Measurements from ENCODE around the gene MYZAP.

The MYZAP gene

DNA sequence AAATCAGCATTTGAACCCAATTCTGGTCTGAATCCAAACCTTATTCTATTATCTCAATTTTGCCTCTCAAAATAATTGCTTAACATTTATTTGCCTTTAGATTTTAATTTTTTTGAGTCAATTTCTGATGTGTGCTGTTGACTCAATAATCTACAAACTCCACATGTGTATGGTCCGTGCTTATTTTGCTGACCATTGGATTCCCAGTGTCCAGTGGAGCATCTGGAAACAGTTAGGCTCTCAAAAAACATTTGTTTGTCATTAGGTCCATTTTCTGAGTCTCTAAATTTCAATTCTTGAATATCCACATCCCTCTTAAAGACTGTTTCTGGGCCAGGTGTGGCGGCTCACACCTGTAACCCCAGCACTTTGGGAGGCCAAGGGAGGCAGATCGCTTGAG lies 19.2 kb upstream of the MYZAP start:
- H3K4me1 ChIP-seq (ENCODE audit: control insufficient read depth, insufficient read depth, low read length, poor library complexity, severe bottlenecking) = no peaks in the 10 kb centered on the region
- DNase-seq = no peak
- H3K4me3 ChIP-seq (ENCODE audit: insufficient read depth, low read depth, low read length, poor library complexity, severe bottlenecking) = no peak overlapping the region
- H3K9me3 ChIP-seq (ENCODE audit: control insufficient read depth, low read length) = no peaks in the 10 kb centered on the region
- H3K27ac ChIP-seq (ENCODE audit: insufficient read depth, low read length, poor library complexity, severe bottlenecking) = no peak overlapping the region
- H3K36me3 ChIP-seq (ENCODE audit: control insufficient read depth, insufficient read depth, low read length) = no peaks in the 10 kb centered on the region
- no peaks in the 10 kb centered on the region for H3K27me3 ChIP-seq (replicated peaks; ENCODE audit: control insufficient read depth, insufficient read depth, low read length, poor library complexity, severe bottlenecking)

DNA sequence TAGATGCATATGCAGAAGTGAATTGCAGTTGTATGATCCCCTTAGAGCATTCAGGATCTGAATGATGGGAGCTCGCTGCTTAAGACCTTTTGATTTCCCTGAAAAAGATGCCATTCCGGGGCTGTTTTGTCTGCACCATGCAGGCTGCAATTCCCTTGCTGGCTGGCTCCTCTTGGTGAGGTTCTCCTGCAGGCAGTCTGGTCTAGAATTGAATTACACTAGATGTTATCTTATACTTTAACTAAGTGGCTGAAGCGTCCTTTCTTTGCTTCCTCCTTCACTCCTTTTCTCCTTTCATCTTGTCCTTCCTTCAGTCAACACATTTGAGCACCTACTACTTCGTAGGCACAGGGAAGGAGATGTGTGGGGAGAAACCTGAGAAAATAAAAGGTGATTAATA lies 18.6 kb upstream of the MYZAP start:
- DNase-seq = no peak
- Histone ChIP-seq H3K36me3 (ENCODE audit: control insufficient read depth, insufficient read depth, low read length) (no peaks in the 10 kb centered on the region), H3K27me3 (replicated peaks; ENCODE audit: control insufficient read depth, insufficient read depth, low read length, poor library complexity, severe bottlenecking) (no peaks in the 10 kb centered on the region), H3K4me1 (ENCODE audit: control insufficient read depth, insufficient read depth, low read length, poor library complexity, severe bottlenecking) (no peaks in the 10 kb centered on the region), H3K9me3 (ENCODE audit: control insufficient read depth, low read length) (no peaks in the 10 kb centered on the region), H3K4me3 (ENCODE audit: insufficient read depth, low read depth, low read length, poor library complexity, severe bottlenecking) (no peak overlapping the region), H3K27ac (ENCODE audit: insufficient read depth, low read length, poor library complexity, severe bottlenecking) (no peak overlapping the region)

DNA sequence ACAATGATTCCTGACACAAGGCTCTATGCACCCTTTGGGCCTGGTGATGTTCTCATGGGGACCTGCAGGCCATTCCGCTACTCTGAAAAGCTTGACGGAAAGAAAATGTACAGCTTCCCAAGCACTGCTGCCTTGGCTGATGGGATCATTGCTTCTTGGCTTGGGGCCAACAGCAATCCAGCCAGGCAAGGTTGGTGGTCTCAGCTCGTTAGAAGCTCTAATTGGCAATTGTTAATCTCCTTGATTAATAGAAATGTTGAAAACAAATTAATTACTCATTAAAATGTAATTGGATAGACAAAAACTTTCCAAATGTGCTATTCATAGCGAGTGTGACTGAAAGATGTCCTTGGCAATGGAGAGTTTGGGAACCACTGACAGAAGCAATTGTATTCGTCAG lies 16.3 kb upstream of the MYZAP start:
- no peak for DNase-seq
- no peak overlapping the region for H3K4me3 ChIP-seq (ENCODE audit: insufficient read depth, low read depth, low read length, poor library complexity, severe bottlenecking)
- no peaks in the 10 kb centered on the region for H3K4me1 ChIP-seq (ENCODE audit: control insufficient read depth, insufficient read depth, low read length, poor library complexity, severe bottlenecking)

DNA sequence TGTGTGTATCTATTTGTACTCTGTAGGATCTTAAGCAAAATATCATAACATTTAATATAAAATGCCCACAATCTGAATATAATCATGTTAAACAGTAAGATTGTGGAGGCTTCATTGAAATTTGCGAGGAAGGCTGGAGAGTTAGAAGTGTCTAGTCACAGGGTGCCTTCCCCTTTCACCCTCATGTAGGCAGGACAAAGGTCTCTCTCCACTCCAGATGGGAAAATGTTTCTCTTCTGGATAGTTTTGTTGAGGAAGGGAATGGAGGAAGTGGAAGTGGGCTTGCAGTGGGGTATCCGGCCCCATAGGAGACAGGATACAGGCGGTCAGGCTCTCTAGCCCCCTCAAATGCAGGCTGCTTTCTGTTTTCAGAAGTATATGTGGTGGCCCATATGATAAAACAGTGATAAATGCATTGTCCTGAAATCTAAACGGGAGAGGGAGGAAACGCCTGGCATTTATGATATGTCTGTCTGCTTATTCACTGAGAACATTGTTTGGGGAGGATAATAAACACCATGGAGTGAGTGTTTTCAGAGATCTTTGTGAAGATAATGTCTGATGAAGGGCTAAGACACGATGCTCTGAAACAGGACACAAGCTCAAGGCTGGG lies 13.3 kb upstream of the MYZAP start:
- H3K4me1 ChIP-seq (ENCODE audit: control insufficient read depth, insufficient read depth, low read length, poor library complexity, severe bottlenecking) = no peaks in the 10 kb centered on the region
- H3K36me3 ChIP-seq (ENCODE audit: control insufficient read depth, insufficient read depth, low read length) = no peaks in the 10 kb centered on the region
- no peak overlapping the region for H3K4me3 ChIP-seq (ENCODE audit: insufficient read depth, low read depth, low read length, poor library complexity, severe bottlenecking)
- no peak overlapping the region for H3K27ac ChIP-seq (ENCODE audit: insufficient read depth, low read length, poor library complexity, severe bottlenecking)
- DNase-seq = no peak
- no peaks in the 10 kb centered on the region for H3K27me3 ChIP-seq (replicated peaks; ENCODE audit: control insufficient read depth, insufficient read depth, low read length, poor library complexity, severe bottlenecking)
- H3K9me3 ChIP-seq (ENCODE audit: control insufficient read depth, low read length) = peaks cover 7% of the 10 kb centered on the region

More for the DNA sequence above, 16.3 kb upstream of the MYZAP start:
- Histone ChIP-seq H3K27me3 (replicated peaks; ENCODE audit: control insufficient read depth, insufficient read depth, low read length, poor library complexity, severe bottlenecking) (no peaks in the 10 kb centered on the region), H3K36me3 (ENCODE audit: control insufficient read depth, insufficient read depth, low read length) (no peaks in the 10 kb centered on the region), H3K9me3 (ENCODE audit: control insufficient read depth, low read length) (no peaks in the 10 kb centered on the region), H3K27ac (ENCODE audit: insufficient read depth, low read length, poor library complexity, severe bottlenecking) (no peak overlapping the region)

DNA sequence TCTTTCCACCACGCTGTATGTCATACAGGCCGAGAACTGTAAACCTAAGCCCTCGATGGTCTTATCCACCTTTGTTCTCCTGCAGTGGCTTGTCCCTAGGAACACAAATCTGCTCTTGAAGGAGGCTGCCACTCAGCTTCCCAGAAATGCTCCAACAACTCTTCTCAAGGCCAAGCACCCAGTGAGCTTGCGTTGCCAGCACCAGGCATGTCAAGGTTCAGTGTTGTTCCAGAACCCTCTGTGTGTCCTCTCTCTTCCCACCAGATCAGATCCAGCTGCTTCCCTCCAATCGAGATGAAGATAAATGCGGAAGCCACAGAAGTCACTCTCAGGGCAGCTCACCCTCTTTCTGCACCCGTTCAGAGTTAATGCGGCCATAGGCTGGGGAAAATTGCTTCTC lies 11.3 kb upstream of the MYZAP start:
- Histone ChIP-seq H3K27ac (ENCODE audit: insufficient read depth, low read length, poor library complexity, severe bottlenecking) (no peak overlapping the region), H3K9me3 (ENCODE audit: control insufficient read depth, low read length) (peaks cover 7% of the 10 kb centered on the region), H3K27me3 (replicated peaks; ENCODE audit: control insufficient read depth, insufficient read depth, low read length, poor library complexity, severe bottlenecking) (no peaks in the 10 kb centered on the region)

DNA sequence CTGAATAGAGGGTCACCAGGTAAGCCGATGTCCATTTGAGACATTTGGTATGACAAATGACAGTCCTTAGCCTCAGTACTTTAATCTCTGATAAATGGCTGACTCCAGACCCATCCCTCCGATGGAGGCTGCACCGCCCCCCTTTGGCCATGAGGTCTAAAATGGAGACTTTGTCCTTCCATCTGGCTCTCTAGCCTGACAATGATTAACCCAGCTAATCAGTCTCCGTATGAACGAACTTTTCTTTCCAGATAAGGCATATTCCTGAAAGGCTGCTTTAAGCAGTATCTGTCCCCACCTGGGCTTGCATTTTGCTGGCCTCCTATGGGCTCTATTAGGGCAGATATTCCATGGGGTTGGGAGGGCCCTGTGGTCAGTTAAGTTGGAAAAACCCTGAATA lies 10.8 kb upstream of the MYZAP start:
- H3K4me1 ChIP-seq (ENCODE audit: control insufficient read depth, insufficient read depth, low read length, poor library complexity, severe bottlenecking) = no peaks in the 10 kb centered on the region
- no peak overlapping the region for H3K4me3 ChIP-seq (ENCODE audit: insufficient read depth, low read depth, low read length, poor library complexity, severe bottlenecking)
- H3K27me3 ChIP-seq (replicated peaks; ENCODE audit: control insufficient read depth, insufficient read depth, low read length, poor library complexity, severe bottlenecking) = no peaks in the 10 kb centered on the region
- no peak for DNase-seq
- no peaks in the 10 kb centered on the region for H3K36me3 ChIP-seq (ENCODE audit: control insufficient read depth, insufficient read depth, low read length)
- no peak overlapping the region for H3K27ac ChIP-seq (ENCODE audit: insufficient read depth, low read length, poor library complexity, severe bottlenecking)
- H3K9me3 ChIP-seq (ENCODE audit: control insufficient read depth, low read length) = peaks cover 7% of the 10 kb centered on the region

More for the DNA sequence above, 11.3 kb upstream of the MYZAP start:
- Histone ChIP-seq H3K4me3 (ENCODE audit: insufficient read depth, low read depth, low read length, poor library complexity, severe bottlenecking) (no peak overlapping the region), H3K36me3 (ENCODE audit: control insufficient read depth, insufficient read depth, low read length) (no peaks in the 10 kb centered on the region), H3K4me1 (ENCODE audit: control insufficient read depth, insufficient read depth, low read length, poor library complexity, severe bottlenecking) (no peaks in the 10 kb centered on the region)
- no peak for DNase-seq

DNA sequence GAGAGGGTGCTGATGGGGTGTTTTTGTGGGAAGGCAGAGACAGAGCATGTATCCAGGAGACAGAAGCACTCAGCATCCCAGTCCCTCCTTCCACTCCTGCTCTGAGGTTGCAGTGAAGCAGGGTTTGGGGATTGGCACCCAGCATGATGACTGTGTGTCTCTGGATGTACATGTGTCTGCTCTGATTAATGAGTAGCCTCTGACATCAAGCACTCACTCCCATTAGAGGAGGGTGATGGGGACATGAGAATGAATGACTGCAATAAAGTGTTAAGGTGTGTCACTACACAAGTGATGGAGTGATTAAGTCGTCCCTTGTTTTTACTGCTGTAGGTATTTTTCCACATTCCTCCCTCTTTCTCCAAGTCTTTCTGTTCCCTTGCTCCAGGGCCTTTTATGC lies 9.6 kb upstream of the MYZAP start:
- Histone ChIP-seq H3K9me3 (ENCODE audit: control insufficient read depth, low read length) (peaks cover 7% of the 10 kb centered on the region), H3K27ac (ENCODE audit: insufficient read depth, low read length, poor library complexity, severe bottlenecking) (no peak overlapping the region), H3K4me1 (ENCODE audit: control insufficient read depth, insufficient read depth, low read length, poor library complexity, severe bottlenecking) (no peaks in the 10 kb centered on the region), H3K4me3 (ENCODE audit: insufficient read depth, low read depth, low read length, poor library complexity, severe bottlenecking) (no peak overlapping the region), H3K27me3 (replicated peaks; ENCODE audit: control insufficient read depth, insufficient read depth, low read length, poor library complexity, severe bottlenecking) (no peaks in the 10 kb centered on the region), H3K36me3 (ENCODE audit: control insufficient read depth, insufficient read depth, low read length) (no peaks in the 10 kb centered on the region)
- DNase-seq = no peak

DNA sequence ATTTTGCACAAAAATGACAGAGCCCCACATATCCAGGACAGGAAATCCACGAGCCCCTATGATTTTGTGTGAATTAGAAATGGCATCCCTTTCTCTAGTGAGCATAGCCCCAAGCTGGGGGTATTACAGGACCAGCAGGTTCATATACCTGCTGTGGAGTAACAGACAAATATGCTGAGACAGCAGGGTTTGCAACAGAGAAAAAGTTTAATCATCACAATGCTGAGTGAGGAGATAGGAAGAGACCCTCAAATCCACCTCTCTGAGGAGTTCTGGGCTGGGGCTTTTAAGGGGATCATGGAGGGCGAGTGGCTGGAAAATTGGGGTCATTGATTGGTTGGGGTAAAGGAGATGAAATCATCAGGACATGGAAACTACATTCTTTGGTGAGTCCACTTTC lies 8.4 kb upstream of the MYZAP start:
- DNase-seq = no peak
- Histone ChIP-seq H3K27me3 (replicated peaks; ENCODE audit: control insufficient read depth, insufficient read depth, low read length, poor library complexity, severe bottlenecking) (no peaks in the 10 kb centered on the region), H3K9me3 (ENCODE audit: control insufficient read depth, low read length) (peaks cover 7% of the 10 kb centered on the region), H3K4me1 (ENCODE audit: control insufficient read depth, insufficient read depth, low read length, poor library complexity, severe bottlenecking) (peaks cover 4% of the 10 kb centered on the region), H3K36me3 (ENCODE audit: control insufficient read depth, insufficient read depth, low read length) (no peaks in the 10 kb centered on the region), H3K4me3 (ENCODE audit: insufficient read depth, low read depth, low read length, poor library complexity, severe bottlenecking) (no peak overlapping the region), H3K27ac (ENCODE audit: insufficient read depth, low read length, poor library complexity, severe bottlenecking) (no peak overlapping the region)

DNA sequence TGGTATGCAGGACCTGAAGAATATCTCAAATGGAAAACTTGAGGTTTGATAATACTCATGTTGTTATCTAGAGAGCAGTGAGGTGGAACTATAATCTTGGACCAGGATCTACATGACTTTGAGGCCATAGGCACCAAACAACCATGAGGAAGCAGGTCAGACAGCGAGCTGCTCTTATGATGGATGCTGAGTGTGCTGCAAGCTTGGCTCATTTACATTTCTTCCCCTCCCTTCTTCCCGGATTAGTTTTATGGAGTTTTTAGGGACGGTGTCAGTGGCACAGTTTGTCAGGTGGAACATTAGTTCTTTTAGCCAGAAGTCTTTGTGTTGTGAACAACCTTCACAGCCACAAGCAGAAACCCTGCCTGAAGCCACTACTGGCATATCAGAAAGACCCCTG lies 8.0 kb upstream of the MYZAP start:
- H3K27me3 ChIP-seq (replicated peaks; ENCODE audit: control insufficient read depth, insufficient read depth, low read length, poor library complexity, severe bottlenecking) = no peaks in the 10 kb centered on the region
- peaks cover 7% of the 10 kb centered on the region for H3K9me3 ChIP-seq (ENCODE audit: control insufficient read depth, low read length)
- peaks cover 4% of the 10 kb centered on the region for H3K4me1 ChIP-seq (ENCODE audit: control insufficient read depth, insufficient read depth, low read length, poor library complexity, severe bottlenecking)
- H3K36me3 ChIP-seq (ENCODE audit: control insufficient read depth, insufficient read depth, low read length) = no peaks in the 10 kb centered on the region
- no peak for DNase-seq
- no peak overlapping the region for H3K4me3 ChIP-seq (ENCODE audit: insufficient read depth, low read depth, low read length, poor library complexity, severe bottlenecking)
- H3K27ac ChIP-seq (ENCODE audit: insufficient read depth, low read length, poor library complexity, severe bottlenecking) = no peak overlapping the region

DNA sequence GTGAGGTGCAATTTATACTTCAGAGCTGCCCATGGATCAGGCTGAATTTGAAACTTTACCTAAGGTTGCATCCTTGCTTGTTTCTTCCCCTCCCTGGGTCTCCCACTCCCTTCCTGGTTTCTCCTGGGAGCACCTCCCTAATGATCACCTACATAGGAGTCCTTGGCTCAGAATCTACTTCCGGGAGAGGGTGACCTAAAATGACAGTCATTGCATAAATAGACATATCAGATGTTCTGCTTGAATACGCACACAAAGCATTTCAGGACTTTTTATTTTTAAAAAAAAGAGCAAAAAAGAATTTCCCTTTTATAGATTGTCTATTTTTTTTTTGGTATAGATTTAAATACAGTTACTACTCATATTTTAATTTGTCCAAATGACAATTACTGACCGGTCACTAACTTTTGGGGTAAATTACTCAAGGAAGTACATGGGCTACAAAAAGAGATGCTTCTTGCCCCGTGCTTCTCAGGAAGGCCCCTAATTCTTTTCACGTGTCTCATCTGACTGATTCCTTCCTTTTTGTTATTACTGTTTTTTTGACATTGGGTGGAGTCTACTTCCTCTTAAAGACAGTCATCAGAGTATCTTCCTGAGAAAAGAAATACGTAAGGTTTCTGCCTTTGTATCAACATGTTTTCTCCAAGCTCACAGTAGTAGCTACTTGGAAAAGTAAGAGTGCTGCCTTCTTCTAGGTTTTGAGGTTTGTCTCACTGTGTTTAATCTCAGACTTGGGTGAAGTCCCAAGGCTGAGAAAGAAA lies 4.9 kb upstream of the MYZAP start:
- DNase-seq = no peak
- H3K27ac ChIP-seq (ENCODE audit: insufficient read depth, low read length, poor library complexity, severe bottlenecking) = no peak overlapping the region
- no peak overlapping the region for H3K4me3 ChIP-seq (ENCODE audit: insufficient read depth, low read depth, low read length, poor library complexity, severe bottlenecking)

More for the DNA sequence above, 4.9 kb upstream of the MYZAP start:
- peaks cover 7% of the 10 kb centered on the region for H3K9me3 ChIP-seq (ENCODE audit: control insufficient read depth, low read length)
- H3K36me3 ChIP-seq (ENCODE audit: control insufficient read depth, insufficient read depth, low read length) = no peaks in the 10 kb centered on the region
- no peaks in the 10 kb centered on the region for H3K27me3 ChIP-seq (replicated peaks; ENCODE audit: control insufficient read depth, insufficient read depth, low read length, poor library complexity, severe bottlenecking)
- H3K4me1 ChIP-seq (ENCODE audit: control insufficient read depth, insufficient read depth, low read length, poor library complexity, severe bottlenecking) = peaks cover 10% of the 10 kb centered on the region
